GM23248 (cell line): ENCODE data around the gene PNPLA5.

Source experiments
- EZH2 ChIP-seq: fragments of 200-600 bp; sonication (generic); IDR thresholded peaks from 2 replicates; pipeline ENCODE4 v1.6.1; 2018; ENCODE audit warnings: antibody characterized with exemption, mild to moderate bottlenecking; ENCODE audit not compliant: insufficient read depth, poor library complexity, severe bottlenecking
- EZH2phosphoT487 ChIP-seq: fragments of 200-600 bp; sonication (generic); IDR thresholded peaks from 2 replicates; pipeline ENCODE4 v1.6.1; 2018; ENCODE audit warnings: antibody characterized with exemption, moderate library complexity, mild to moderate bottlenecking, low read depth; ENCODE audit not compliant: insufficient read depth

DNA sequence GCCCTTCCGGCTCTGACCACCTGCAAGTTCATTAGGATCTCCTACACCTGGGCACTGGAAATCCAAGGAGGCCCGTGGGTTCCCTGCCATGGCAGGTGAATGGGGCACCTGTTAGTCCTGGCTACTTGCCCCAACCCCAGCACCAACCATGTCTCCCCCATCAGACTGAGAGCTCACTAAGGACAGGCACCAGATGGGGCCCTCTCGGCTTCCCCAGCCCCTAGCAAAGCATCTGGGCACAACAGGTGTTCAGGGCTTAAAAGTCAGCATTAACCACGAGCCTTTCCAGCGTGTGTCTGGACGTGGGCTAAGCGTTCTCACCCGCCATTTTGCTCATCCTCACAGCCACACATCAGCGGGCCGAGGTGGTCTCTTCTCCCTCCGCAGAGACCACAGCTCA is 31.7 kb downstream of the PNPLA5 start:
- TF ChIP-seq EZH2, result no peak
- no peak for TF ChIP-seq EZH2phosphoT487
